GM19099 (cell line): Measurements from ENCODE around the gene EGF.

Experiments used
- POLR2A ChIP-seq: IDR thresholded peaks from 3 replicates; pipeline ENCODE4 v1.6.1; 2011; ENCODE audit warnings: low read depth; ENCODE audit not compliant: insufficient read length; ENCODE audit errors: extremely low read depth

EGF gene

GRCh38 chr4:109890076-109890475 lies 22.6 kb upstream of the EGF start:
- TF ChIP-seq POLR2A, result no peak

GRCh38 chr4:109902559-109903251 lies 10.0 kb upstream of the EGF start:
- no peak for TF ChIP-seq POLR2A

- TF ChIP-seq POLR2A, result no peak
Observed at GRCh38 chr4:109908731-109909130, 4.0 kb upstream of the EGF start.

GRCh38 chr4:109910256-109910655 lies 2.4 kb upstream of the EGF start:
- TF ChIP-seq POLR2A, result no peak

- TF ChIP-seq POLR2A, result no peak
Observed at GRCh38 chr4:109913596-109914241, 1.0 kb downstream of the EGF start.

GRCh38 chr4:109914322-109914721 lies 1.6 kb downstream of the EGF start:
- no peak for TF ChIP-seq POLR2A

GRCh38 chr4:109915385-109916026 lies 2.8 kb downstream of the EGF start:
- no peak for TF ChIP-seq POLR2A

- TF ChIP-seq POLR2A, result no peak
Observed at GRCh38 chr4:109916027-109916409, 3.3 kb downstream of the EGF start.

GRCh38 chr4:109921384-109921808 lies 8.7 kb downstream of the EGF start:
- no peak for TF ChIP-seq POLR2A

GRCh38 chr4:109925396-109925795 lies 12.7 kb downstream of the EGF start:
- no peak for TF ChIP-seq POLR2A

GRCh38 chr4:109928327-109929045 lies 15.8 kb downstream of the EGF start:
- TF ChIP-seq POLR2A, result no peak

- no peak for TF ChIP-seq POLR2A
Observed at GRCh38 chr4:109930464-109930863, 17.8 kb downstream of the EGF start.

GRCh38 chr4:109930872-109931271 lies 18.2 kb downstream of the EGF start:
- no peak for TF ChIP-seq POLR2A

- no peak for TF ChIP-seq POLR2A
Observed at GRCh38 chr4:109931318-109931717, 18.6 kb downstream of the EGF start.

- no peak for TF ChIP-seq POLR2A
Observed at GRCh38 chr4:109939190-109939589, 26.5 kb downstream of the EGF start.
